Fibroblast of peridontal ligament (primary cell): Measurements from ENCODE around the gene ZNF217.
"Not testable (repeated sequence)": the region's sequence is repeated elsewhere in the genome, so short reads cannot be mapped to it uniquely, and the experiment has no call there.

Experiments
- DNase-seq: peaks from one replicate; pipeline ENCODE4 v3.0.0-alpha.2; 2010; ENCODE audit errors: extremely low read depth

Gene ZNF217

GRCh38 chr20:53569005-53569404 is 24.6 kb downstream of the ZNF217 start:
- no peak for DNase-seq

DNA sequence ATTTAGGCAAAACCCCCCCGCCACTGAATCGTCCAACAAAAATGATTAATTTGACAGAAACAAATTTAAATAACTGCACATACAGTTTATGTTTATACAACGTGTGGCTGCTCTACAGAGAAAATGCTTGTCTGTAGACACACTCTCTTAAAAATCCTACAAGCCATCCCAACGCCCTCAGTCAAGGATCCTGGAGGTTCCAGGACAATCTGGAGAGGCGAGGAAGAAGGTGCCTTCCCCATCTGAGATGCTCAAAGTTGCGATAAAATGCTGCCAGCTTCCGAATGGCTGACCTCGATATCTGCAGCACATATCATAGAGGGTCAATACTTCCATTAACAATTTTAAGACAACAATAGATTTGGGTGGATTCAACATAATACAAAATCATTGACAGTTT is 25.3 kb downstream of the ZNF217 start:
- DNase-seq, result no peak

DNA sequence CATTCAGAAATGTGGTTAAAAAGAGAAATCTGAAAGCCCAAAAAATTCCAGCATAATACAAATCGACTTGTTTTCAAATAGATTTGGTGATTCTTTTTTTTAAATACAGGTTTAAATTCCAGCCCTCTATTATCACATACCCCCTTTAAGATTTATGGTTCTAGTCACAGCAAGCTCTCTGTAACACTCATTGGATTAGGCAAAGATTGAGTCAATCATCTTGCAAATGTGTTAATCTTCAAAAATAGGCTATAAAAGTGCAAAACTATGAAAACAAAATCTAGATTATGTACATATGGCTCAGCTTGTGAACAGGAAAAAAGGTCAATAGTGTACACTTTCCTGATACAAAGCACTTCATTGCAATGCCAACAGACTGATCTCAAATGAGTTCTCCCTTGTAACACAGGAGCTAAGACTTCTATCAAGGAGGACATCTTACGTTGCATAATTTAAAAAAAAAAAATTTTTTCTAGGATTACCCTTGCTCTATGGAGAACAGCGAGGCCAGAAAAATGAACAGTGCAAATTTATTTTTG is 26.2 kb downstream of the ZNF217 start:
- DNase-seq, result no peak

GRCh38 chr20:53566623-53567022 is 27.0 kb downstream of the ZNF217 start:
- DNase-seq, result not testable (repeated sequence)

DNA sequence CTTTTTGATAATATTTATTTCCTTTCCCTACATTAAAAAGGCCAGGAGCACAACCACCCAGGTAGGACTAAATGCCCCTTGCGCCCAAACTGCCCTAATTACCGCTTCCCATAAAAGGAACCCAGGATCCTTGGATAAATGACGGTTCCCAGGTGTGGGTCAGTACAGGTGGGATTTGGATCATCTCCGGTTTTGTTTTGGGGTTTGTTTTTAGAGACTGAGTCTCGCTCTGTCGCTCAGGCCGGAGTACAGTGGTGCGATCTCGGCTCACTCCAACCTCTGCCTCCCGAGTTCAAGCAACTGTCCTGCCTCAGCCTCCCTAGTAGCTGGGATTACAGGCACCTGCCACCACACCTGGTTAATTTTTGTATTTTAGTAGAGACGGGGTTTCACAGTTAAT is 28.4 kb downstream of the ZNF217 start:
- DNase-seq, result no peak

- DNase-seq, result not testable (repeated sequence)
Observed at GRCh38 chr20:53562104-53562764, 31.4 kb downstream of the ZNF217 start.

- no peak for DNase-seq
Observed at GRCh38 chr20:53561505-53561904, 32.1 kb downstream of the ZNF217 start.

- DNase-seq, result peak; percentile 81
Observed at GRCh38 chr20:53559816-53560215, 33.8 kb downstream of the ZNF217 start.

- no peak for DNase-seq
Observed at GRCh38 chr20:53557130-53557529, 36.5 kb downstream of the ZNF217 start.

GRCh38 chr20:53556267-53556897 is 37.3 kb downstream of the ZNF217 start:
- DNase-seq, result no peak

GRCh38 chr20:53555816-53556215 is 37.8 kb downstream of the ZNF217 start:
- DNase-seq, result no peak

- no peak for DNase-seq
Observed at GRCh38 chr20:53555081-53555480, 38.6 kb downstream of the ZNF217 start.

- DNase-seq, result not testable (repeated sequence)
Observed at GRCh38 chr20:53552572-53552893, 41.1 kb downstream of the ZNF217 start.

GRCh38 chr20:53551719-53552571 is 41.7 kb downstream of the ZNF217 start:
- DNase-seq, result not testable (repeated sequence)

- DNase-seq, result no peak
Observed at GRCh38 chr20:53550280-53551187, 43.1 kb downstream of the ZNF217 start.

DNA sequence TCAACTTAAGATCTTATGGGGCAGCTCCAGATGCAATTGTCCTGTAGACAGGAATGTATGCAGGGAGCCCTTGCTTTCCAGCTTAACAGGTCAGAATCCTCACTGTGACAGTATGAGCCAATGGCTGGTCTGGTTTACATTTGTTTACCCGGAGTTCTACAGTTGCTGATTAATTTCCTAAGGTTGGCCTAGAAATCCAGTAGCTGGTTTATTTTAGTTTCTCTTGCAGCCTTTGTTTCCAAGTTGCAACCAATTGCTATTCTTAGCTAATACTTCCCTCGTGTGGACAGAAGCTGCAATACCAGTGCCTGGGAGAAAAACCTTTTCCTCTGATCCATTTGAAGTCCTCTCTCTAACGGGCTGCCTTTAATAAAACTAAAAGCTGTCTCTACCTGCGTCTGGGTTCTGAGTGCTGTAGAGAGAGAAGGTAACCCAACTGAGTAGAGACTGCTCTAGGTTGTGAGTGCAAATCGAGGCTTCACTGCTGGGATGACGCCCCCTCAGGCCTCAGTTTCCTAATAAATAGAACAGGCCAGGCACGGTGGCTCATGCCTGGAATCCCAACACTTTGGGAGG is 45.9 kb downstream of the ZNF217 start:
- peak; percentile 87 for DNase-seq

DNA sequence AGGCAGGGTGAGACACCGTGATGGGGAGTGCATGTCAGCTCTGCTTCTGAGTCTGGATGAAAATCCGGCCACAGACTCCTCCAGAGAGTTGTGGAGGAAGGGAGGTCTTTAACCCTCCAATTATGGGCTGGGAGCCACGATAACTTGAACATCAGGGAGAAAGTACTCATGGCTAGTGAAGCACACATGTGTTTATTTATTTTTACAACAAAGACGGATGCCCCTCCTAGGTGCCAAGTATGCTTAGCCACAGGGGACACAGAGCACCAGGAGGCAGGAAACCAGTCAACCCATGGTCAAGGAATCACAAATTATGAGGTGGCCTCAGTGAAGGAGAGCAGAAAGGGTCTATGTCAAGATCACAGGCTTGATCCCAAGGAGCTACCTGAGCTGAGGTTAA is 54.1 kb downstream of the ZNF217 start:
- no peak for DNase-seq

DNA sequence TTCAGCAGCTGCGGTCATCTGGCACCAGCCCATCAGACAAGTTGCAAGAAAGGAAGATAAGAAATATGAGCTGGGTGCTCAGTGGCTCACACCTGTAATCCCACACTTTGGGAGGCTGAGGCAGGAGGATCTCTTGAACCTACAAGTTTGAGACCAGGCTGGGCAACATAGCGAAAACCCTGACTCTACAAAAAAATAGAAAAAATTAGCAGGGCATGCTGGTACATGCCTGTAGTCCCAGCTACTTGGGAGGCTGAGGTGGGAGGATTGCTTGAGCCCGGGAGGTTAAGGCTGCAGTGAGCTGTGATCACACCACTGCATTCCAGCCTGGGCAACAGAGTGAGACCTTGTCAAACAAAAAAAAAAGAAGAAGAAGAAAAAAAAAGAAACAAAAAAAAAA is 57.3 kb downstream of the ZNF217 start:
- DNase-seq, result not testable (repeated sequence)

DNA sequence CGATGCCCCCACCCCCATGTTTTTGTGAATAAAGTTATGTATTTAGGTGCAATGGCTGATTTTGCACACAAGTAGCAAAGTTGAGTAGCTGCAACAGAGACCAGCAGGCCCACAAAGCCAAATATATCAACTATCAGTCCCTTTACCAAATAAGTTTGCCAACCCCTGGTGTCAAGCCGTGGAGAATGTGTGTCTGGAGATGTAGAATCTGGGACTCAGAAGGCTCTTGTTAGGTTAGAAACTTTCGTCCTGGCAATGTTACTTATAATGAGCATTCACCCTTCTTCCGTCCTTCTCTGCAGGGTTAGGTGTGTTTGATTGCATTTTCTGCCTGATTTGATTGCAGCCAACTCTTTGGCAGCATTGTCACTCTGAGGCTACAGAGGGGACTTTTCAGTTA is 57.8 kb downstream of the ZNF217 start:
- no peak for DNase-seq

- DNase-seq, result no peak
Observed at GRCh38 chr20:53534037-53534436, 59.6 kb downstream of the ZNF217 start.

DNA sequence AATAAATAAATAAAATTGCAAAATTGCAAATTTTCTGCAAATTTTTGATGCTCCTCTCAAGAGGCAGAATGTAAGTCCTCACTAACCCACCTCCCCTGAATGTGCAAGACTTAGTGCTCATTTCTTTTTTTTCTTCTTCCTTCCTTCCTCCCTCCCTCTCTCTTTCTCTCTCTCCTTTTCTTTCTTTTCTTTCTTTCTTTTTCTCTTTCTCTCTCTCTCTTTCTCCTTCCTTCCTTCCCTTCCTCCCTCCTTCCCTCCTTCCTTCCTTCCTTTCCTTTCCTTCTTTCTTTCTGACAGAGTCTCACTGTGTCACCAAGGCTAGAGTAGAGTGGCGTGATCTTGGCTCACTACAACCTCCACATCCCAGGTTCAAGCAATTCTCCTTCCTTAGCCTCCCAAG is 60.1 kb downstream of the ZNF217 start:
- no peak for DNase-seq
